Measurements from ENCODE around the gene AGT. TPM values are rescaled to one million over a fixed set of nuclear protein-coding genes. Genes with fewer than 3 reads are reported as not detected.

AGT gene
- total and polyA plus RNA-seq, 8 donors: 1.1 to 23.4 (median 8.6) TPM

GRCh38 chr1:230712470-230712942 lies 1.4 kb downstream of the AGT start:
- Histone ChIP-seq H3K4me3 (no peak overlapping the region), H3K27me3 (no peaks in the 10 kb centered on the region), H3K9me3 (no peaks in the 10 kb centered on the region), H3K4me1 (peaks cover 6 to 15% (median 12%) of the 10 kb centered on the region in 3 donors), H3K36me3 (no peaks in the 10 kb centered on the region), H3K27ac (no peak overlapping the region)
- ATAC-seq (no peak), DNase-seq (no peak), FAIRE-seq (no peak)
- TF ChIP-seq, protein P1, sequence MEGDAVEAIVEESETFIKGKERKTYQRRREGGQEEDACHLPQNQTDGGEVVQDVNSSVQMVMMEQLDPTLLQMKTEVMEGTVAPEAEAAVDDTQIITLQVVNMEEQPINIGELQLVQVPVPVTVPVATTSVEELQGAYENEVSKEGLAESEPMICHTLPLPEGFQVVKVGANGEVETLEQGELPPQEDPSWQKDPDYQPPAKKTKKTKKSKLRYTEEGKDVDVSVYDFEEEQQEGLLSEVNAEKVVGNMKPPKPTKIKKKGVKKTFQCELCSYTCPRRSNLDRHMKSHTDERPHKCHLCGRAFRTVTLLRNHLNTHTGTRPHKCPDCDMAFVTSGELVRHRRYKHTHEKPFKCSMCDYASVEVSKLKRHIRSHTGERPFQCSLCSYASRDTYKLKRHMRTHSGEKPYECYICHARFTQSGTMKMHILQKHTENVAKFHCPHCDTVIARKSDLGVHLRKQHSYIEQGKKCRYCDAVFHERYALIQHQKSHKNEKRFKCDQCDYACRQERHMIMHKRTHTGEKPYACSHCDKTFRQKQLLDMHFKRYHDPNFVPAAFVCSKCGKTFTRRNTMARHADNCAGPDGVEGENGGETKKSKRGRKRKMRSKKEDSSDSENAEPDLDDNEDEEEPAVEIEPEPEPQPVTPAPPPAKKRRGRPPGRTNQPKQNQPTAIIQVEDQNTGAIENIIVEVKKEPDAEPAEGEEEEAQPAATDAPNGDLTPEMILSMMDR (IDR thresholded peaks at IDR 0.05): no peak
- intact Hi-C loops (cut with DNase I): no loop called here
- WGBS, 2 donors: 95% methylated on average over 17 of the region's 17 CpGs

- Histone ChIP-seq H3K4me3 (no peak overlapping the region), H3K27me3 (no peaks in the 10 kb centered on the region), H3K27ac (no peak overlapping the region), H3K4me1 (peaks cover 6 to 15% (median 12%) of the 10 kb centered on the region in 3 donors), H3K9me3 (no peaks in the 10 kb centered on the region), H3K36me3 (no peaks in the 10 kb centered on the region)
- no peak for ATAC-seq
- no peak for FAIRE-seq
- DNase-seq: no peak
- 94% methylated on average over 3 of the region's 3 CpGs for WGBS, 2 donors
- TF ChIP-seq, protein P1 (IDR thresholded peaks at IDR 0.05): no peak
- intact Hi-C loops (cut with DNase I): no loop called here
These were observed 2.7 kb downstream of the AGT start for GRCh38 chr1:230711245-230711644.

GRCh38 chr1:230710543-230710904 lies 3.4 kb downstream of the AGT start:
- Histone ChIP-seq H3K9me3 (no peaks in the 10 kb centered on the region), H3K4me1 (peaks cover 6 to 15% (median 12%) of the 10 kb centered on the region in 3 donors), H3K4me3 (no peak overlapping the region), H3K27me3 (no peaks in the 10 kb centered on the region), H3K27ac (no peak overlapping the region), H3K36me3 (no peaks in the 10 kb centered on the region)
- TF ChIP-seq, protein P1 (IDR thresholded peaks at IDR 0.05): no peak
- 92 to 97% methylated on average over 8 of the region's 8 CpGs for WGBS, 2 donors
- no peak for FAIRE-seq
- no peak for ATAC-seq
- no peak for DNase-seq
- intact Hi-C loops (cut with DNase I): no loop called here

DNA sequence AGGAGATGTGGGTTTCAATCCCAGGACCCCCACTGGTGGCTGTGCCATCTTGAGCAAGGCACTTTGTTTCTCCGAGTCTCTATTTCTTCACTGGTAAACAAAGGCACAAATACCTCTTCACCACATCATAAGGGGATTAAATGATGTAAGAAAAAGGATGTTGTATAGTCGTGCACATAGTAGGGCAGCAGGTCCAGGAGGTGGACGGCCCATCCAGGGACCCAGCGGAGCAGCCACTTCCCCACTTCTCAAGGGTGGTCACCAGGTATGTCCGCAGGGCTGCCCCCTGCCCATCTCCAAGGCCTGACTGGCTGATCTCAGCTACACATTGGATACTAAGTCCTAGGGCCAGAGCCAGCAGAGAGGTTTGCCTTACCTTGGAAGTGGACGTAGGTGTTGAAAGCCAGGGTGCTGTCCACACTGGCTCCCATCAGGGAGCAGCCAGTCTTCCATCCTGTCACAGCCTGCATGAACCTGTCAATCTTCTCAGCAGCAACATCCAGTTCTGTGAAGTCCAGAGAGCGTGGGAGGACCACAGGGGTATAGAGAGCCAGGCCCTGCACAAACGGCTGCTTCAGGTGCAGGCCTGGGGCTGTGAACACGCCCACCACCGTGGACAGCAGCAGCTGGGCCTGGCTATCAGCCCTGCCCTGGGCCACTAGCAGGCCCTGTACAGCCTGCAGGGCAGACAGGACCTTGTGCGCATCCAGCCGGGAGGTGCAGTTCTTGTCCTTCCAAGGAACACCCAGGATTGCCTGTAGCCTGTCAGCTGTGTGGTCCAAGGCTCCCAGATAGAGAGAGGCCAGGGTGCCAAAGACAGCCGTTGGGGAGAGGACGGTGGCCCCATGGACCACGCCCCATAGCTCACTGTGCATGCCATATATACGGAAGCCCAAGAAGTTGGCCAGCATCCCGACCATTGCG lies 4.0 kb downstream of the AGT start:
- Histone ChIP-seq H3K27me3 (no peaks in the 10 kb centered on the region), H3K36me3 (no peaks in the 10 kb centered on the region), H3K27ac (no peak overlapping the region), H3K4me3 (no peak overlapping the region), H3K9me3 (no peaks in the 10 kb centered on the region), H3K4me1 (peaks cover 6 to 14% (median 12%) of the 10 kb centered on the region in 3 donors)
- ATAC-seq: no peak
- no peak for DNase-seq
- TF ChIP-seq, protein P1 (IDR thresholded peaks at IDR 0.05): no peak
- intact Hi-C loops (cut with DNase I): no loop called here
- WGBS, 2 donors: 86 to 89% methylated on average over 17 to 18 of the region's 18 CpGs
- no peak for FAIRE-seq

Measured in pancreas (tissue), 10 donors.